Gastrocnemius medialis (tissue), 4 donors: Measurements from ENCODE around the gene GMPPA. TPM values are rescaled to one million over a fixed set of nuclear protein-coding genes. Genes with fewer than 3 reads are reported as not detected.

Source experiments
- ATAC-seq, 2 donors: fragments of 150-250 bp; one replicate each; pipeline ENCODE4 v1.9.1; 2016
- DNase-seq, 2 donors: peaks; one replicate each; pipeline ENCODE4 v3.0.0-alpha.2; 2019
- H3K27ac ChIP-seq, 4 donors: fragments of 200-600 bp; sonication (generic); 1 replicate in 1 of 4; 2 replicates in 3 of 4; pipeline ENCODE4 v1.5.1; 2016 to 2018; ENCODE audit warnings: mild to moderate bottlenecking in 2 of 4, moderate library complexity in 1 of 4
- H3K27me3 ChIP-seq, 3 donors: fragments of 200-600 bp; sonication (generic) in 2 of 3; 1 replicate in 1 of 3; 2 replicates in 2 of 3; pipeline versions ENCODE4 v1.5.1 to v1.6.0; 2016 to 2019; ENCODE audit warnings: mild to moderate bottlenecking in 1 of 3, moderate library complexity in 1 of 3
- H3K36me3 ChIP-seq, 2 donors: fragments of 200-600 bp; sonication (generic) in 1 of 2; one replicate each; pipeline ENCODE4 v1.5.1; 2017 to 2018
- H3K4me1 ChIP-seq, 2 donors: fragments of 200-600 bp; sonication (generic) in 1 of 2; one replicate each; pipeline ENCODE4 v1.5.1; 2016 to 2017; ENCODE audit warnings: mild to moderate bottlenecking in 2 of 2
- H3K4me3 ChIP-seq, 4 donors: fragments of 200-600 bp; sonication (generic) in 3 of 4; 1 replicate in 1 of 4; 2 replicates in 3 of 4; pipeline ENCODE4 v1.5.1; 2016 to 2019; ENCODE audit warnings: mild to moderate bottlenecking in 2 of 4
- H3K9me3 ChIP-seq, 3 donors: fragments of 200-600 bp; sonication (generic) in 2 of 3; 1 replicate in 1 of 3; 2 replicates in 2 of 3; pipeline ENCODE4 v1.5.1; 2016 to 2019
- CTCF ChIP-seq, 5 experiments: fragments of 450-650 bp in 3 of 5; fragments of 200-600 bp in 2 of 5; sonication (generic) in 2 of 5; IDR thresholded peaks in 4 of 5; conservative IDR thresholded peaks in 1 of 5; 1 replicate in 4 of 5; 2 replicates in 1 of 5; pipeline ENCODE4 v1.5.1; 2016 to 2019; ENCODE audit warnings: antibody characterized with exemption in 5 of 5, mild to moderate bottlenecking in 3 of 5, moderate library complexity in 3 of 5
- POLR2A ChIP-seq, 2 donors: fragments of 450-650 bp; IDR thresholded peaks; one replicate each; pipeline ENCODE4 v1.6.1; 2017; ENCODE audit warnings: antibody characterized with exemption in 2 of 2, mild to moderate bottlenecking in 2 of 2, moderate library complexity in 2 of 2
- in situ Hi-C, 4 donors: fragments of 200-750 bp; cut with MboI; loops; one replicate each; pipeline versions ENCODE4 v1.15.0 to v1.8.0; 2017; ENCODE audit warnings: low sequenced_read_pairs in 4 of 4
- intact Hi-C: fragments of 100-400 bp; cut with DNase I; formaldehyde crosslinking; loops from one replicate; pipeline ENCODE4 v1.15.1; 2023; ENCODE audit warnings: low total_unique reads
- total RNA-seq, 4 donors: library from RNA; depleted of rRNA; stranded (reverse); fragments of >200 nt; gene quantifications; one replicate each; pipeline versions ENCODE4 v1.1.0 to v1.2.3, GENCODE V29; 2016

GMPPA gene
- total RNA-seq, 4 donors from 2014 or later, result 18.0 to 25.8 (median 24.4) TPM

GRCh38 chr2:219515874-219516629 is 17.4 kb downstream of the GMPPA start:
- H3K27me3 ChIP-seq, result peaks cover 24 to 35% (median 25%) of the 10 kb centered on the region in 3 donors
- in situ Hi-C loops (no loop called here), intact Hi-C loops (loop anchor here (5.0 kb wide), 1 partner anchor 376 kb away; no protein-coding TSS in a partner anchor)
- no peak for DNase-seq
- H3K36me3 ChIP-seq, result no peaks in the 10 kb centered on the region
- no peak for TF ChIP-seq POLR2A (IDR thresholded peaks at IDR 0.05)
- no peak for TF ChIP-seq CTCF (IDR thresholded peaks at IDR 0.05 in 4 of 5, conservative IDR thresholded peaks at IDR 0.05 in 1 of 5)
- no peak overlapping the region for H3K27ac ChIP-seq
- no peak overlapping the region for H3K4me3 ChIP-seq
- no peaks in the 10 kb centered on the region for H3K9me3 ChIP-seq
- no peak for ATAC-seq
- peaks cover 0 to 6% of the 10 kb centered on the region in 2 donors for H3K4me1 ChIP-seq

GRCh38 chr2:219516888-219517287 is 18.2 kb downstream of the GMPPA start:
- intact Hi-C loops, result loop anchor here (5.0 kb wide), 1 partner anchor 375 kb away; no protein-coding TSS in a partner anchor
- Histone ChIP-seq H3K4me1 (peaks cover 0 to 6% of the 10 kb centered on the region in 2 donors), H3K27ac (no peak overlapping the region), H3K4me3 (no peak overlapping the region), H3K27me3 (peaks cover 18 to 30% (median 27%) of the 10 kb centered on the region in 3 donors), H3K9me3 (no peaks in the 10 kb centered on the region), H3K36me3 (no peaks in the 10 kb centered on the region)
- in situ Hi-C loops, result no loop called here
- DNase-seq (no peak), ATAC-seq (no peak)
- TF ChIP-seq CTCF (IDR thresholded peaks at IDR 0.05 in 4 of 5, conservative IDR thresholded peaks at IDR 0.05 in 1 of 5), result no peak
- TF ChIP-seq POLR2A (IDR thresholded peaks at IDR 0.05), result no peak

- Histone ChIP-seq H3K27me3 (peaks cover 26 to 35% (median 26%) of the 10 kb centered on the region in 3 donors), H3K4me3 (no peak overlapping the region), H3K9me3 (no peaks in the 10 kb centered on the region), H3K36me3 (no peaks in the 10 kb centered on the region), H3K4me1 (peaks cover 3 to 12% of the 10 kb centered on the region in 2 donors), H3K27ac (no peak overlapping the region)
- ATAC-seq, result no peak
- DNase-seq, result no peak
- intact Hi-C loops, result loop anchor here (5.0 kb wide), 1 partner anchor 374 kb away; no protein-coding TSS in a partner anchor
- in situ Hi-C loops, result no loop called here
- no peak for TF ChIP-seq CTCF (IDR thresholded peaks at IDR 0.05 in 4 of 5, conservative IDR thresholded peaks at IDR 0.05 in 1 of 5)
Observed at GRCh38 chr2:219517954-219518778, 19.5 kb downstream of the GMPPA start.

- Histone ChIP-seq H3K4me1 (peaks cover 3 to 6% of the 10 kb centered on the region in 2 donors), H3K27me3 (peaks cover 23 to 34% (median 30%) of the 10 kb centered on the region in 3 donors), H3K4me3 (no peak overlapping the region), H3K9me3 (no peaks in the 10 kb centered on the region), H3K36me3 (no peaks in the 10 kb centered on the region), H3K27ac (no peak overlapping the region)
- peak in 1 of 2 donors; percentile 52 for ATAC-seq
- in situ Hi-C loops (no loop called here), intact Hi-C loops (loop anchor here (5.0 kb wide), 1 partner anchor 373 kb away; no protein-coding TSS in a partner anchor)
- DNase-seq, result no peak
- TF ChIP-seq CTCF (IDR thresholded peaks at IDR 0.05 in 4 of 5, conservative IDR thresholded peaks at IDR 0.05 in 1 of 5) (no peak), POLR2A (IDR thresholded peaks at IDR 0.05) (no peak)
Observed at GRCh38 chr2:219519526-219519916, 20.8 kb downstream of the GMPPA start.
